ENCODE data around the gene UBIAD1.
A peak's percentile ranks its signal among the peaks of the same experiment; 100 is the strongest.

The UBIAD1 gene

DNA sequence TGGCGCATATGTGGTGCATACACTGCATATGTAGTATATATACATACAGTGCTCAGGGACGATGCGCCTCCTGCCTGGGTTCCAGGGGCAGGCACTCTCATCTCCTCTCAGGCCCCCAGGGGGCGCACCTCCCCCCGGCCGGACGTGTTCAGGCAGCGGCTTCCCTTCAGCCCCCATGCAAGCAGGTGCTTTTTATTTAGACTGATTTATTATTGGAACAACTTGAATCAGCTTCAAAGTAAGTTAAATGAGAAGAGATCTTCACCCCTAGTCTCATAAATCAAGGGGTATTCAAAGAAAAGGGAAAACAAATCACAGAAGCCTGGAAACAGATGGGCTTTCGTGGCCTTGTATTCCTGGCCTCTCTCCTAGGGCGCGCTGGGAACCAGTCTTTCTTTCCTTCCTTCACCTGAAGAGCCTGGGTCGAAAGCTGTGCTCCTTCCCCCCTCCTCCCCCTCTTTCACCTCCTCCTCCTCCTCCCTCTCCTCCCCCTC, 64.6 kb downstream of the UBIAD1 start:
- no peak overlapping the region for H3K4me3 ChIP-seq (ENCODE audit: insufficient read depth, low read depth, low read length, poor library complexity, severe bottlenecking)
- no peaks in the 10 kb centered on the region for H3K27me3 ChIP-seq (replicated peaks; ENCODE audit: control insufficient read depth, insufficient read depth, low read length, poor library complexity, severe bottlenecking)
- H3K27ac ChIP-seq (ENCODE audit: insufficient read depth, low read length, poor library complexity, severe bottlenecking) = no peak overlapping the region
- DNase-seq = peak; percentile 22 to 48 (median 27)
- H3K36me3 ChIP-seq (ENCODE audit: control insufficient read depth, insufficient read depth, low read length) = no peaks in the 10 kb centered on the region
- H3K4me1 ChIP-seq (ENCODE audit: control insufficient read depth, insufficient read depth, low read length, poor library complexity, severe bottlenecking) = peaks cover 3% of the 10 kb centered on the region
- H3K9me3 ChIP-seq (ENCODE audit: control insufficient read depth, low read length) = no peaks in the 10 kb centered on the region
